NCI-H2029 treated with DMSO at 0.1 percent for 48 hours (cell line): Measurements from ENCODE around the gene SUPT6H.
A peak's percentile ranks its signal among the peaks of the same experiment; 100 is the strongest.
"Not testable (repeated sequence)": the region's sequence is repeated elsewhere in the genome, so short reads cannot be mapped to it uniquely, and the experiment has no call there.

Experiments
- DNase-seq: peaks from one replicate; lab custom pipeline; 2025; lab: John Stamatoyannopoulos, UW

SUPT6H gene

DNA sequence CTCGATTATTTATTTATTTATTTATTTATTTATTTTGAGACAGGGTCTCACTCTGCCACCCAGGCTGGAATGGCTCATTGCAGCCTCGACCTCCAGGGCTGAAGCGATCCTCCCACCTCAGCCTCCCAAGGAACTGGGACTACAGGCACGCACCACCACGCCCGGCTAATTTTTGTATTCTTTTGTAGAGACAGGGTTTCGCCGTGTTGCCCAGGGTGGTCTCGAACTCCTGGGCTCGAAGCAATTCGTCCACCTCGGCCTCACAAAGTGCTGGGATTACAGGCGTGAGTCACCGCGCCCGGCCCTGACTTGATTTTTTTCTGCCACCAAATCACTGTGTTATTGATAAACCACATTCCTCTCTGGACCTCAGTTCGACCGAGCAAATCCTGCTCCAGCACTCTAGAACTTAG, 57.0 kb downstream of the SUPT6H start:
- no peak for DNase-seq

DNA sequence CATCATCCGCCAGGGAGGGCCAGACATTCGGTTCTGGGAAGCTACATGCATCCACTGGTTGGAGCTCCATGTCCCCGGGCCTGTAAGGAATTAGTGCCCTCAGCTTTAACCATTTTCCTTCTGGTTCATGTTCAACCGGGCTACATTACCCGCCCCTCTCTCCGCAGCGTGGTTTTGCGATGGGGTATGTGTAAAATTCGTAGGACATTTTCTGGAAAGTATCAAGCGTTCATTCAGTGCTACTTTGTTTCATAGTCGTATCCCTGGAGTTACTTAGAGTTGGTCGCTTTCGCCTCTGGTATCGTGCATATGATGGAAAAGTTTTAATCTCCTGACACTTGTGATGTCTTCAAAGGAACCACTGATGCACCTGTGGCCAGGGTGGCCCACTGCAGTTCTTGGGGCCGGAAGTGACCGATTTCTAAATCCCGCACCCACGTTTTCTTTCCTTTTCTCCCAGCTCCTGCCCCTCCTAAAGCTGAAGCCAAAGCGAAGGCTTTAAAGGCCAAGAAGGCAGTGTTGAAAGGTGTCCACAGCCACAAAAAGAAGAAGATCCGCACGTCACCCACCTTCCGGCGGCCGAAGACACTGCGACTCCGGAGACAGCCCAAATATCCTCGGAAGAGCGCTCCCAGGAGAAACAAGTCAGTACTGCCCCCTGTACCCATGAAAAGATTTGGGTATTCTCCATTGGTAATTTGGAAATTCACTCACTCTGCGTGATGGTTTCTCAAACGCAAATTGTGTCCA, 58.4 kb downstream of the SUPT6H start:
- no peak for DNase-seq

DNA sequence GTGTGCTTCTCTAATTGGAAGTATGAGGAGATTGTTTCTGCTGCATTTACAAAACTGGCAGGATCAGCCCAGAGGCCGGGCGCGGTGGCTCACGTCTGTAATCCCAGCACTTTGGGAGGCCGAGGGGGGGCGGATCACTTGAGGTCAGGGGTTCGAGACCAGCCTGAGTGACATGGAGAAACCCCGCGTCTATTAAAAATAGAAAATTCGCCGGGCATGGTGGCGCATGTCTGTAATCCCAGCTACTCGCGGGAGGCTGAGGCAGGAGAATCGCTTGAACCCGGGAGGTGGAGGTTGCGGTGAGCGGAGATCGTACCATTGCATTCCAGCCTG, 59.0 kb downstream of the SUPT6H start:
- DNase-seq = not testable (repeated sequence)

DNA sequence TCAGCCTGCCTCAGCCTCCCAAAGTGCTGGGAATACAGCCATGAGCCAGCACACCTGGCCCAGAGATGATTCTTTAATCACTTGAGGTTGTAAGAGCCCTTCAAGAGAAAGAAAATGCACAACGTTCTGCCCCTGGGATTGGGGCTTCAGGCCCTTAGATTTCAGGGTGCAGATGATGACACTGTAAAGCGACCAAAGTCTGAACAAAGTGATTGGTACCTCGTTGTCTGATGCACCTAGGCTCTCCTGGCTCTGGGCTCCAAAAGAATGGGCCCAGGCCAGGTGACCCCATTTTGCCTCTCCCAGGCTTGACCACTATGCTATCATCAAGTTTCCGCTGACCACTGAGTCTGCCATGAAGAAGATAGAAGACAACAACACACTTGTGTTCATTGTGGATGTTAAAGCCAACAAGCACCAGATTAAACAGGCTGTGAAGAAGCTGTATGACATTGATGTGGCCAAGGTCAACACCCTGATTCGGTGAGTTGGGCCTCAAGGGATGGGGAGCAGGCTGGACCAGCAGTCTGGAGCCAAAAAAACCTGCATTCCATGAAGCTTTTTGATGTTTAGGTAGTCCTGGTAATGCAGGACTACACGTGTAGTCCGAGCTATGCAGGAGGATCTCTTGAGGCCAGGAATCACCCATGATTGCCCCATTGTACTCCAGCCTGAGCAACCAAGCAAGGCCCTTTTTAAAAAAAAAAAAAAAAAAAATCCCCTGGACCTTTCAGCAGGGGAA, 60.6 kb downstream of the SUPT6H start:
- no peak for DNase-seq

DNA sequence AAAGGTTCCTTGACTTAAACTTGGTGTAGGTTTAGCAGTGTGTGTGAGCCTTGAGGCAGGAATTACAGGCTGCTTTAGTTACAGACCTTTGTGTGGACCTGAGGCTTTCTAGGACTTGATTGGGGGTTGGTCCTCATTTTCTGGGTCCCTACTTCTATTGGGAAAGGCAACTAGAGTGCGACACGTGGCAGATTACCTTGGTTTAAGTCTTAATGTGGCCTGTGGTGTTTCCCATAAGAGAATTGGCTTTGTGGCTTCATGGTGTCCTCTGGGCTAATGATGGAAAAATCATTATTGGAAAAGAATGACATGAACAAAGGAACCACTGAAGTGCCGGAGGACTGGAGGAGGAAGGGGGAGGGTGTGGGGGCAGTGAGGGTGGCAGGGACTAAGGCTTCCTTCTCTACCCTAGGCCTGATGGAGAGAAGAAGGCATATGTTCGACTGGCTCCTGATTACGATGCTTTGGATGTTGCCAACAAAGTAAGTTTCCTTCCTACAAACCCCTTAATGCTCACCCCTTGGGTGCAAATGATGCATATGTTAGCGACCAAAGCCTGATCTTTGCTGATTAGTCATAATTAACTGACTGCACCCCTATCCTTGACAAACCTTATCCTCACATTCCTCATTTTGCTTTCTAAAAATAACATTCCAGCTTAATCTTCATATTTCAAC, 61.3 kb downstream of the SUPT6H start:
- no peak for DNase-seq

DNA sequence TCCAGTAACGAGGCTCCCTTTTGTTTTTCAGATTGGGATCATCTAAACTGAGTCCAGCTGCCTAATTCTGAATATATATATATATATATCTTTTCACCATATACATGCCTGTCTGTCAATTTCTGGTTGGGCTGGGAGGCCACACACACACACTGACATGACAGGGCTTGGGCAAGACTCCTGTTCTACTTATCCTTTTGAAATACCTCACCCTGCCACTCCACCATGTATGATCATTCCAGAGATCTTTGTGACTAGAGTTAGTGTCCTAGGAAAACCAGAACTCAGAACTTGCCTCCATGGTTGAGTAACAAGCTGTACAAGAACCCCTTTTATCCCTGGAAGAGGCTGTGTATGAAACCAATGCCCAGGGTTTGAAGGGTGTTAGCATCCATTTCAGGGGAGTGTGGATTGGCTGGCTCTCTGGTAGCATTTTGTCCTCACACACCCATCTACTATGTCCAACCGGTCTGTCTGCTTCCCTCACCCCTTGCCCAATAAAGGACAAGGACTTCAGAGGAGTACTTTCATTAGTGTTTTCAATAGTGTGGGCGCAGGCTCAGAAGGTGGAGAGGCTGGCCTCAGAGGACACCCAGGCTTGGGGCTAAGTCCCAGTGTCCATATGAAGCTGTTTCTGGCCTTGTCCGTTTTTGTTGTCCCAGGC, 62.0 kb downstream of the SUPT6H start:
- DNase-seq = not testable (repeated sequence)

DNA sequence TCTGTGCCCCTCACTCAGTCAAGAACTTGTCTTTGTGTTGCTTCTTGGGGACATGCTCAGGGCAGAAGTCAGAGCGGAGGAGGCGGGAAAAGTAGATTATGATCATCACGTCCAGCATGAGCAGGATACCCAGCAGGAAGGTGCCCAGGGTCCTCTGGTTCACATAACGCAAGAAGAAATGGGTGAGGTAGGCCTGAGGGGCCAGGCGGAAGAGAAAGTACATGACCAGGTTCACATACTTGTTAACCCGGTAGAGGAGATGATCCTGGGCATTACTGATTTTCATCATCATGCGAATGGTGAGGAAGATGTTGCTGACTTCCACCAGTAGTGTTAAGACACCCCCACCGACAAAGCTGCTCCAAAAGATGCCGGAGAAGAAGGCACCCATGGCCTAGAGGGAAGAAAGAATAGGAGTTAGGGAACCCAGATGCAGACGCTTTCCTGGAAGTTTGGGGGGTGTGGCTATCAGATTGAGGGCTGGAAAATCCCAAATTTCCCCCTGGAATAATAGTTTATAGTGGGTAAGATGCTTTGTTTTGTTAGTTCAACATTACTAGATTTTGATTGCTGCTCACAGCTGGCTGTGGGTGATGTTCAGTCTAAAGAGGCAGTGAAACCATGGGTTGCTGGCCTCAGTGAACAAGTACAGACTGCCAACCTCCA, 62.6 kb downstream of the SUPT6H start:
- DNase-seq = no peak

DNA sequence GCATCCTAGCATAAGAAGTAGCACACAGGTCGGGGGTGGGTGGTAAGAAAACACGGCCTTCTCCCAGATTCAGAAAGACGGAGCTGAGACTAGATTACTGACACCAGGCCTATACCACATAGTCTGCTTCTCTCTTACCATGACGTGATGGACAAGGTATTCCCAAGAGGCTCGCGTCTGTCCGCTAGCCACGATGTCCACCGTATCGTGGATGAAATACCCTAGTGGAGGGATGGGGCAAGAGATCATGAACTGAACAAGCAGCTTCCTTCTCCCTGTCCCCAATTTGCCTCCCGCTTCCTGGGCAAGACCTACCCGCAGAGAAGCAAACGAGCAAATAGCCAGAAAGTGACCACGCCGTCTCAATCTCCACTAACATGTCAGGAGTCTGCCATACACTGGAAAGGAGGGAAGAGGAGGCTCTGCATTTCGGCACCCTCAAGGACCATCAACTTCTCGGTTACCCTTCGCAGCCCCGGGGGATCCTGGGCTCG, 63.2 kb downstream of the SUPT6H start:
- DNase-seq = no peak

DNA sequence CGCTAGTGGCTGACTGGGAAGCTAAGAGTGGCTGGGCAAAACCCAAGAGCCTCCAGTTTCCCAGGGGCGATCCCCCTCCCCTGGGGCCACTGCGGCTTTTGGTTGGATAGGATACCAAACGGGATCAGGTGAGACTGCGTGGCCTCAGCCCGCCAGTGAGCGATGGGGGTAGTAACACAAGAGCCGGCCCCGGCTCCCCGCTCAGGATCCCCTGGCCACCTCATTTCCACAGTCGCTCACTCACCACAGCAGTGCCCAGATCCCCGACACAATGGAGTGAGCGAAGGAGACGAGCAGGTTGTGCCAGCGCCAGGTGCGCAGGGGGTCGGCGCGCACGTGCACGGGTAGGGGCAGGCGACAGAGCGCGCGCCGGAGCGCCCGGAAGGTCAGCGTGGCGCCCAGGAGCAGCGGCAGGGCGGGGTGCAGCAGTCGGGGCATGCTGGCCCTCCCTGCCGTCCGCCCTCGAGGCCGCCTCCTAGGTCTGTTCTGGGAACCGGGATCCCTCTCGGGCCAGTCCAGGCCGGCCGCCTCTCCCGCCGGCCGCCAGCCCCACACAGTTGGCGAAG, 63.7 kb downstream of the SUPT6H start:
- no peak for DNase-seq

DNA sequence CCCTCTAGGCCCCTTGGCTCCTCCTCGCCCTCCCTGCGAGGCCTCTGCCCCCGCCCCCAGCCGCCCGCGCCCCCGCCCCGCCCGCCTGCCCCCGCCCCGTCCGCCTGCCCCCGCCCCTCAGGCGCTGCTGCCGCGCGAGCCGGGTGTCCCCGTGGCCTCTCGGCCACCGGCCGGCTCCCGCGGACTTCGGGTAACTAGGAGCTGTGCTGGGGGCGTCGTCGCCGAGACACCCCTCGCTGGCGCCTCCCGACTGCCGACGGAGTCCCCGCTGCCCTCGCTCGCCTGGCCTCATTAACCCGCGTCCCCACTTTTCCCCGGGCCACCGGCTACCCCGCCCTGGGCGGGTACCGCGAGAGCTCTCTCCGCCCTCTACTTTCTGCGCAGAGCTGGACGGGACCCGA, 64.2 kb downstream of the SUPT6H start, which contains the start of gene TLCD1:
TSS of gene TLCD1 (minus strand) at position 8 of the 401 bp plus-strand sequence. CDS start 136 bp downstream, outside the sequence.
- DNase-seq = no peak

DNA sequence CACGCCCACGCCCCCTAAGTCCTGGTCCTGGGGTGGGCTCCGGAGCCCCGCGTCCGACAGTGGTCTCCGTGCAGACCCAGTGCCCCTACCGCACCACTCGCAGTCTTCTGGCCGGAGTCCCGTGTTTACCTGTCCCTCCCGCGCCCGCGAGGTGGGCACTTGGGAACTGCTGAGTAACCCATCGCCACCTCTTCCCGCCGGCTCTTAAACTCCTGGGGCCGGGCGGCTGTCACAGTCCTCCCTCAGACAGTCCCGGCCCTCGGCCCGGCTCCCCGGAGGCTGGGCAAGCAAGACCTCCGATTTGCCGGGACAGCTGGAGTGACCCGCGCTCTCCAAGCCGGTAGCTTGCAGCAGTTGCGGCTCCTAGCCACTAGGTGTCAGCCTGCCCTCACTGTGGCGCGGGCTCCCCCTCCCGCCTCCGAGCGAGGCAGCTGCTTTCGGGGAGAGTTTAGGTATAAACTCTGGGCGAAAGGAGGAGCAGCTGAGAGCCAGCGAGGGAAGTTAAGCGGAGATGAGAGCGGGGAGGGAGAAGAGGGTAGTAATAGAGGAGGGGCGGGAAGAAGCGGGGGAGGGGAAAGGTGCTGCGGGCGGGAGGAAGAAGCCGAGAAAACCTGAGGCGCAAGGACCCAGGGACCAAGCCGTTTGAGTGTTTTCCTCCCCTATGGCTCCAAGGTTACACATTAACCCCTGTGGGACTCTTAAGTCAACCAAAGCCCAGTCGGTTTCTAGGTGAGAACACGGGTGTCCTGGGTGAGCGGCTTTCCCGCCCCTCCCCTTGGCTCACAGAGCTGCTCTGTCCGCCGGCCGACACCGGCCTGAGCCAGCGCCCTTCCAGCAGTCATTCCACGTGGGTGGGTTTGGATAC, 64.9 kb downstream of the SUPT6H start:
- peak; percentile 85 for DNase-seq

DNA sequence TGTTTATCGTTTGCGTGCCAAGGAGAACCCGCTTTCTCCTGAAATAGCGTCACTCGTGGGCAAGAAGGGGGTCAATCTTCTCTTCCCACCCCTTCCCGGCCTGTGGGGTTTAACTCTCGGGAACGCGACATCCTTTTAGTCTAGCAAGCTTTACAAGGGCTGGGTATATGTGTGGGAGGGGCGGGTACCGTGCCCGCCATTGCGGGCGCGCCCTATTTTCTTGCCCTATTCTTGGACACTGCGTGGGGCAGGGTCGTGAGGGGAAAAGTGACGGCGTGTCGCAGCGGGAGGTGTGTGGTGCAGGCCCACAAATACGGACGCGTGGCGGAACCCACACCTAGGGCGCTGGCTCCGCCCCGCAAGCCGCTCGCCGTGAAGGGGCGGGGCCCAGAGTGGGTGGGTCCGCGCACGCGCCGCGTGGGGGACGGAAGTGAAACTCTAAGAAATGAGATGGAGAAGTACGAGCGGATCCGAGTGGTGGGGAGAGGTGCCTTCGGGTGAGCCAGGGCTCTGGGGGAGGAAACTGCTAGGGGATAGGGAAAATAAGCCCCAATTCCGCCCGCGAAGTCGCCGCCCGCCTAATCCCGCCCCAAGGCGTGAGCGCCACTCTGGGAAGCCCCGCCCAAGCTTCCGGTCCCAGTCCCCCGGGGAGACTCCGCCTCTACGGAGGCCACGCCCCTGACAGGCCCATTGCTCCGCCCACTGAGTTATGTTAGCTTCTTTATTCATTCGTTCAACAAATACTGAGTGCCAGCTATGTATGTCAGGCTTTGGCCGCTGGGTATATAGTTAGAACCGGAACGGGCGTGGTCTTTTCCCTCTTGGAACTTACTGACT, 66.6 kb downstream of the SUPT6H start, which contains the start of gene NEK8:
TSS of gene NEK8 (plus strand) at position 425 of the 837 bp plus-strand sequence. CDS start at position 451, 26 bp downstream.
- DNase-seq = peak; percentile 90

DNA sequence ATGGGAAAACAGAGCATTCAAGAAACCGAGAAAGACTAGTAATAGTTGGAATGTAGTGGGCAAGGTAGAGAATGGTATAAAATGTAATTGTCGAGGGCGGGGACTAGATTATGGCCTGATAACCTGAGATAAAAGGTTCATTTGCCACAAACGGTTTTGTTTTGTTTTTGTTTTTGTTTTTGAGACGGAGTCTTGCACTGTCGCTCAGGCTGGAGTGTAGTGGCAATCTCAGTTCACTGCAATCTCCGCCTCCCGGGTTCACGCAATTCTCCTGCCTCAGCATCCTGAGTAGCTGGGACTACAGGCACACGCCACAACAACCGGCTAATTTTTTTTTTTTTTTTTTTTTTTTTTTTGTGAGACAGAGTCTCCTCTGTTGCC, 67.9 kb downstream of the SUPT6H start:
- DNase-seq = no peak

DNA sequence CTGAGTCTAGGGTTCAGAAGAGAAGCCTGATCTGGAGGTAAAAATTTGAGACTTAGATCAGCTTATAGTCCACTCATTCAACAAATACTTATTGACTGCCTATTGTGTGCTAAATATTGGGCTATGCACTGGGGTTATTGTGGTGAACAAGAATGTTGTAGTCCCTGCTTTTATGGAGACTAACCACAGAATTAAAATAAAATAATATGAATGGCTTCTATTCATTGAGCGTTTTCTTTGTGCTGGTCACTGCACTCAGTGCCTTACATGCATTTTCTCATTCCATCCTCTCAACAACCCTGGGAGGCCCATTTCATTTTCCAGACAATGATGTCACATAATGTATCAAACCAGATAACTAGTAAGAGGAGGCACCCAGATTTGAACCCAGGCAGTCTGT, 71.3 kb downstream of the SUPT6H start:
- no peak for DNase-seq

DNA sequence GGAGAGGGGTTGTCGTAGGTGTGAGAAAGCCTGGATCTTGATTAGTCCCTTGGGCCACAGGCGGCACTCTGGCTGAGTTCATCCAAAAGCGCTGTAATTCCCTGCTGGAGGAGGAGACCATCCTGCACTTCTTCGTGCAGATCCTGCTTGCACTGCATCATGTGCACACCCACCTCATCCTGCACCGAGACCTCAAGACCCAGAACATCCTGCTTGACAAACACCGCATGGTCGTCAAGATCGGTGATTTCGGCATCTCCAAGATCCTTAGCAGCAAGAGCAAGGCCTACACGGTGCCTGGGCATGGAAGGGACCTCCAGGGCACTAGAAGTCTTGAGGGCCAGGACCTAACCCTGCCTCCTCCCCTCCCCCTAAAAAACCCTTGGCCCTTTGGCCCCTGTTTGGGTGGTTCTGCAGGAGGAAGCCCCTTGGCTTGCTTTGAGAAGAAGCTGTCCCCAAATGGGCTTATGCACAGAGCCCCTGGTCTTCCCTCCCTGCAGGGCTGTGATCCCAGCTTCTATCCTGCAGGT, 72.8 kb downstream of the SUPT6H start:
- no peak for DNase-seq

DNA sequence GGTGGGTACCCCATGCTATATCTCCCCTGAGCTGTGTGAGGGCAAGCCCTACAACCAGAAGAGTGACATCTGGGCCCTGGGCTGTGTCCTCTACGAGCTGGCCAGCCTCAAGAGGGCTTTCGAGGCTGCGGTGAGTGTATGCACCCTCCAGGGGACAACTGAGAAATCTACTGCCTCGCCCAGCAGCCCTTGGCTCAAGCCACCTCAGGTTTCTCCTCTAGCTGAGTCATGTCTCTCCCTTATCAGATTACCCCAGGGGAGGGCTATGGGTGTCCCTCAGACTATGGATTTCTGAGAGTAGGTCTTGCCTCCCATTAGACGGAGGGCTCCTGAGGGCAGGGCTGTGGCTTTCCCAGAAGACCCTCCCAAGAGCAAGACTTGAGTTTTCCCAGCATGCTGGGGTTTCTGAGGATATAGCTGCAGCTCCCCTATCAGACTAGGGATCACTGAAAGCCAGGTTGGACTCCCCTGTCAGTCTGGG, 73.3 kb downstream of the SUPT6H start:
- DNase-seq = no peak

DNA sequence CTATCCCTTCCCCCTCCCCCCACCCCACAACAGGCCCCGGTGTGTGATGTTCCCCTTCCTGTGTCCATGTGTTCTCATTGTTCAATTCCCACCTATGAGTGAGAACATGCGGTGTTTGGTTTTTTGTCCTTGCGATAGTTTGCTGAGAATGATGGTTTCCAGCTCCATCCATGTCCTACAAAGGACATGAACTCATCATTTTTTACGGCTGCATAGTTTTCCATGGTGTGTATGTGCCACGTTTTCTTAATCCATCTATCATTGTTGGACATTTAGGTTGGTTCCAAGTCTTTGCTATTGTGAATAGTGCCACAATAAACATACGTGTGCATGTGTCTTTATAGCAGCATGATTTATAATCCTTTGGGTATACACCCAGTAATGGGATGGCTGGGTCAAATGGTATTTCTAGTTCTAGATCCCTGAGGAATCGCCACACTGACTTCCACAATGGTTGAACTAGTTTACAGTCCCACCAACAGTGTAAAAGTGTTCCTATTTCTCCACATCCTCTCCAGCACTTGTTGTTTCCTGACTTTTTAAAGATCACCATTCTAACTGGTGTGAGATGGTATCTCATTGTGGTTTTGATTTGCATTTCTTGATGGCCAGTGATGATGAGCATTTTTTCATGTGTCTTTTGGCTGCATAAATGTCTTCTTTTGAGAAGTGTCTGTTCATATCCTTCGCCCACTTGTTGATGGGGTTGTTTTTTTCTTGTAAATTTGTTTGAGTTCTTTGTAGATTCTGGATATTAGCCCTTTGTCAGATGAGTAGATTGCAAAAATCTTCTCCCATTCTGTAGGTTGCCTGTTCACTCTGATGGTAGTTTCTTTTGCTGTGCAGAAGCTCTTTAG, 74.1 kb downstream of the SUPT6H start:
- not testable (repeated sequence) for DNase-seq

DNA sequence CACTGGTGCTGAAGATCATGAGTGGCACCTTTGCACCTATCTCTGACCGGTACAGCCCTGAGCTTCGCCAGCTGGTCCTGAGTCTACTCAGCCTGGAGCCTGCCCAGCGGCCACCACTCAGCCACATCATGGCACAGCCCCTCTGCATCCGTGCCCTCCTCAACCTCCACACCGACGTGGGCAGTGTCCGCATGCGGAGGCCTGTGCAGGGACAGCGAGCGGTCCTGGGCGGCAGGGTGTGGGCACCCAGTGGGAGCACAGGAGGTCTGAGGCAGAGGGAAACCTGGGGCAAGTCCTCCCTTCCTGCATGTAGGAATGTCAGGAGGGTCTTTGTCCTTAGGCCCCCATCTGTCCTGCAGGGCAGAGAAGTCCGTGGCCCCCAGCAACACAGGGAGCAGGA, 75.3 kb downstream of the SUPT6H start:
- no peak for DNase-seq
